Measurements from ENCODE around the gene MYRF. TPM values are rescaled to one million over a fixed set of nuclear protein-coding genes. Genes with fewer than 3 reads are reported as not detected.
A peak's percentile ranks its signal among the peaks of the same experiment; 100 is the strongest.

Gene MYRF
- 10 to 100 TPM in 2 of 3 donors, 1 to 10 TPM in 1; 7.8 to 15.6 (median 10.2) TPM for total RNA-seq
- long read RNA-seq, donor 1, partial matches to known transcripts = 3 of 8 reads
- long read RNA-seq, donor 1, other reads (novel, unspliced or antisense) = 5 of 8 reads
- long read RNA-seq, donor 2, partial matches to known transcripts = 1 of 1 reads
- long read RNA-seq, donor 2, other reads (novel, unspliced or antisense) = 0 of 1 reads

- Histone ChIP-seq H3K4me1 (ENCODE audit: low read depth) (peaks cover 29% of the 10 kb centered on the region), H3K36me3 (ENCODE audit: low read depth) (no peaks in the 10 kb centered on the region), H3K9me3 (no peaks in the 10 kb centered on the region), H3K4me3 (peak within 1 kb of the TSS; percentile 28)
- DNase-seq (peak in 2 of 3 donors; percentile 73 to 84), ATAC-seq (peak; percentile 68)
- peak; percentile 23 for TF ChIP-seq CTCF (IDR thresholded peaks at IDR 0.05)
- intact Hi-C loops (cut with DNase I, micrococcal nuclease) = no loop called here
Observed at GRCh38 chr11:61752117-61752924, at the start of gene MYRF. Gene MYRF (plus strand): TSS chr11:61752636. CDS start chr11:61752745, 109 bp downstream.

- intact Hi-C loops (cut with DNase I, micrococcal nuclease) = no loop called here
- Histone ChIP-seq H3K9me3 (no peaks in the 10 kb centered on the region), H3K36me3 (ENCODE audit: low read depth) (no peaks in the 10 kb centered on the region), H3K4me1 (ENCODE audit: low read depth) (peaks cover 47% of the 10 kb centered on the region), H3K4me3 (no peak overlapping the region)
- ATAC-seq = no peak
- no peak for TF ChIP-seq CTCF (IDR thresholded peaks at IDR 0.05)
- DNase-seq = no peak
Observed at GRCh38 chr11:61702701-61703312, 49.6 kb upstream of the MYRF start.

GRCh38 chr11:61704838-61705237 lies 47.6 kb upstream of the MYRF start:
- H3K9me3 ChIP-seq = no peaks in the 10 kb centered on the region
- peaks cover 31% of the 10 kb centered on the region for H3K4me1 ChIP-seq (ENCODE audit: low read depth)
- DNase-seq (no peak), ATAC-seq (no peak)
- H3K4me3 ChIP-seq = no peak overlapping the region
- TF ChIP-seq CTCF (IDR thresholded peaks at IDR 0.05) = no peak
- no peaks in the 10 kb centered on the region for H3K36me3 ChIP-seq (ENCODE audit: low read depth)
- intact Hi-C loops (cut with DNase I, micrococcal nuclease) = no loop called here

- Histone ChIP-seq H3K9me3 (no peaks in the 10 kb centered on the region), H3K4me1 (ENCODE audit: low read depth) (peaks cover 15% of the 10 kb centered on the region), H3K4me3 (no peak overlapping the region), H3K36me3 (ENCODE audit: low read depth) (no peaks in the 10 kb centered on the region)
- intact Hi-C loops (cut with DNase I, micrococcal nuclease) = no loop called here
- peak in 1 of 3 donors; percentile 65 for DNase-seq
- ATAC-seq = peak; percentile 57
- no peak for TF ChIP-seq CTCF (IDR thresholded peaks at IDR 0.05)
Observed at GRCh38 chr11:61706452-61707400, 45.7 kb upstream of the MYRF start.

GRCh38 chr11:61707574-61707973 lies 44.9 kb upstream of the MYRF start:
- H3K36me3 ChIP-seq (ENCODE audit: low read depth) = no peaks in the 10 kb centered on the region
- no peak overlapping the region for H3K4me3 ChIP-seq
- DNase-seq = peak; percentile 89 to 93 (median 91)
- intact Hi-C loops (cut with DNase I, micrococcal nuclease) = no loop called here
- H3K4me1 ChIP-seq (ENCODE audit: low read depth) = peaks cover 15% of the 10 kb centered on the region
- no peaks in the 10 kb centered on the region for H3K9me3 ChIP-seq
- no peak for TF ChIP-seq CTCF (IDR thresholded peaks at IDR 0.05)
- peak; percentile 96 for ATAC-seq

Measured in mucosa of descending colon (tissue), 3 donors.